Prostate gland (tissue), 2 donors: ENCODE results near the gene CARD6.
"Not testable (repeated sequence)": the region's sequence is repeated elsewhere in the genome, so short reads cannot be mapped to it uniquely, and the experiment has no call there.

Source experiments
- POLR2A ChIP-seq: fragments of 450-650 bp; IDR thresholded peaks from one replicate; pipeline ENCODE4 v1.6.1; 2016; ENCODE audit warnings: antibody characterized with exemption, mild to moderate bottlenecking
- POLR2AphosphoS5 ChIP-seq: sonication (generic); formaldehyde crosslinking; IDR thresholded peaks from one replicate; pipeline ENCODE4 v1.6.1; 2017; ENCODE audit warnings: antibody characterized with exemption
- TF ChIP-seq, protein P1 (sequence below), 4 experiments: fragments of 200-600 bp in 2 of 4; fragments of 450-650 bp in 2 of 4; sonication (generic) in 2 of 4; IDR thresholded peaks; 1 replicate in 3 of 4; 2 replicates in 1 of 4; pipeline ENCODE4 v1.5.1; 2016 to 2019; ENCODE audit warnings: antibody characterized with exemption in 4 of 4, mild to moderate bottlenecking in 2 of 4, moderate library complexity in 2 of 4

DNA sequence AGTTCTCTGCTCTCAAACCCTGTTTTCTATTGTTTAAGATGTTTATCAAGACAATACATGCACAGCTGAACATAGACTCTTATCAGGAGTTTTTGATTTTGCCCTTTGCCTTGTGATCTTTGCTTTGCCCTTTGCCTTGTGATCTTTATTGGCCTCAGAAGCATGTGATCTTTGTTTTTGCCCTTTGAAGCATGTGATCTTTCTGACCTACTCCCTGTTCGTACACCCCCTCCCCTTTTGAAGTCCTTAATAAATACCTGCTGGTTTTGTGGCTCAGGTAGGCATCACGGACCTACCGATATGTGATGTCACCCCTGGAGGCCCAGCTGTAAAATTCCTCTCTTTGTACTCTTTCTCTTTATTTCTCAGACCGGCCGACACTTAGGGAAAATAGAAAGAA is 23.8 kb downstream of the CARD6 start:
- TF ChIP-seq, protein P1, sequence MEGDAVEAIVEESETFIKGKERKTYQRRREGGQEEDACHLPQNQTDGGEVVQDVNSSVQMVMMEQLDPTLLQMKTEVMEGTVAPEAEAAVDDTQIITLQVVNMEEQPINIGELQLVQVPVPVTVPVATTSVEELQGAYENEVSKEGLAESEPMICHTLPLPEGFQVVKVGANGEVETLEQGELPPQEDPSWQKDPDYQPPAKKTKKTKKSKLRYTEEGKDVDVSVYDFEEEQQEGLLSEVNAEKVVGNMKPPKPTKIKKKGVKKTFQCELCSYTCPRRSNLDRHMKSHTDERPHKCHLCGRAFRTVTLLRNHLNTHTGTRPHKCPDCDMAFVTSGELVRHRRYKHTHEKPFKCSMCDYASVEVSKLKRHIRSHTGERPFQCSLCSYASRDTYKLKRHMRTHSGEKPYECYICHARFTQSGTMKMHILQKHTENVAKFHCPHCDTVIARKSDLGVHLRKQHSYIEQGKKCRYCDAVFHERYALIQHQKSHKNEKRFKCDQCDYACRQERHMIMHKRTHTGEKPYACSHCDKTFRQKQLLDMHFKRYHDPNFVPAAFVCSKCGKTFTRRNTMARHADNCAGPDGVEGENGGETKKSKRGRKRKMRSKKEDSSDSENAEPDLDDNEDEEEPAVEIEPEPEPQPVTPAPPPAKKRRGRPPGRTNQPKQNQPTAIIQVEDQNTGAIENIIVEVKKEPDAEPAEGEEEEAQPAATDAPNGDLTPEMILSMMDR (IDR thresholded peaks at IDR 0.05) = not testable (repeated sequence)
- TF ChIP-seq POLR2AphosphoS5, POLR2A: not testable (repeated sequence)
